GM12878 (cell line): ENCODE results near the gene SMARCD3. TPM values are rescaled to one million over a fixed set of nuclear protein-coding genes. Genes with fewer than 3 reads are reported as not detected.

Experiments used
- ATAC-seq: fragments of 200-7000 bp; cut with Tn5 transposase; 3 replicates; pipeline ENCODE4 v1.9.1; 2020; ENCODE audit warnings: mild to moderate bottlenecking, moderate library complexity
- BruUV-seq: library from RNA; stranded (reverse); fragments of 400-500 nt; replicated peaks from 2 replicates; lab custom pipeline; 2021; lab: Mats Ljungman, UMichigan
- CTCF ChIA-PET: fragments of 300-600 bp; sonication (Branson Sonifier 250); formaldehyde crosslinking; extraction: SDS; loops from one replicate; lab custom pipeline; 2021; ENCODE audit warnings: inconsistent platforms; lab: Yijun Ruan, JAX
- POLR2A ChIA-PET: fragments of 350-600 bp; formaldehyde crosslinking; extraction: SDS; loops from one replicate; lab custom pipeline; 2021; ENCODE audit warnings: inconsistent platforms; lab: Charles Lee
- RAD21 ChIA-PET: fragments of 300-600 bp; sonication (Branson Sonifier 250); formaldehyde crosslinking; loops from one replicate; lab custom pipeline; 2023; ENCODE audit warnings: antibody characterized with exemption; ENCODE audit not compliant: unreplicated experiment; lab: Charles Lee
- SMC1A ChIA-PET: fragments of 300-600 bp; sonication (Branson Sonifier 250); formaldehyde crosslinking; loops from one replicate; lab custom pipeline; 2023; ENCODE audit not compliant: unreplicated experiment, uncharacterized antibody; lab: Charles Lee
- DNase-seq: peaks from one replicate; pipeline ENCODE4 v3.0.0-alpha.2; 2011; ENCODE audit warnings: low read depth, low spot score
- FAIRE-seq: peaks from 3 replicates; lab custom pipeline; 2011; peaks lifted over from hg19 to GRCh38; lab: Jason Lieb, UNC
- H2AFZ ChIP-seq: 2 replicates; pipeline ENCODE4 v1.6.0; 2011; ENCODE audit warnings: low read depth, low read length, control low read depth; ENCODE audit not compliant: control insufficient read depth
- H3K27ac ChIP-seq: 2 replicates; pipeline ENCODE4 v1.5.1; 2011; ENCODE audit warnings: control low read depth; ENCODE audit not compliant: control insufficient read depth, insufficient read depth
- H3K27me3 ChIP-seq, 2 experiments: replicated peaks in 1 of 2; 2 replicates each; pipeline versions ENCODE4 v1.6.0 to v1.6.1; 2011; ENCODE audit warnings: low read length in 1 of 2; ENCODE audit not compliant: control insufficient read depth in 2 of 2, insufficient read depth in 2 of 2
- H3K36me3 ChIP-seq, 2 experiments: 2 replicates each; pipeline ENCODE4 v1.5.1; 2011; ENCODE audit warnings: low read length in 1 of 2; ENCODE audit not compliant: control insufficient read depth in 2 of 2, insufficient read depth in 2 of 2
- H3K4me1 ChIP-seq: 2 replicates; pipeline ENCODE4 v1.6.1; 2011; ENCODE audit warnings: mild to moderate bottlenecking, low read length, moderate library complexity, mixed read lengths; ENCODE audit not compliant: control insufficient read depth, insufficient read depth
- H3K4me2 ChIP-seq: 2 replicates; pipeline ENCODE4 v1.6.0; 2011; ENCODE audit warnings: control low read depth; ENCODE audit not compliant: control insufficient read depth, insufficient read depth
- H3K4me3 ChIP-seq: fragments of 200-600 bp; sonication (generic); 2 replicates; pipeline ENCODE4 v1.5.1; 2016
- H3K79me2 ChIP-seq: 2 replicates; pipeline ENCODE4 v1.6.0; 2011; ENCODE audit warnings: low read length; ENCODE audit not compliant: control insufficient read depth, insufficient read depth
- H3K9ac ChIP-seq: 2 replicates; pipeline ENCODE4 v1.8.0; 2011; ENCODE audit warnings: low read length, control low read depth, mixed read lengths; ENCODE audit not compliant: control insufficient read depth, insufficient read depth
- H3K9me3 ChIP-seq: replicated peaks from 3 replicates; pipeline ENCODE4 v1.5.1; 2011; ENCODE audit warnings: mild to moderate bottlenecking, low read length; ENCODE audit not compliant: control insufficient read depth, insufficient read depth
- H4K20me1 ChIP-seq: 2 replicates; pipeline ENCODE4 v1.6.0; 2011; ENCODE audit not compliant: control insufficient read depth, insufficient read depth
- CBFB ChIP-seq: IDR thresholded peaks from 2 replicates; pipeline ENCODE4 v1.6.1; 2016; ENCODE audit warnings: antibody characterized with exemption, low read depth
- E2F8 ChIP-seq: fragments of 450-650 bp; IDR thresholded peaks from 2 replicates; pipeline ENCODE4 v1.6.1; 2018; ENCODE audit warnings: mild to moderate bottlenecking, low read depth, moderate library complexity; ENCODE audit not compliant: partially characterized antibody
- FOS ChIP-seq: IDR thresholded peaks from 3 replicates; pipeline ENCODE4 v1.6.1; 2011; ENCODE audit warnings: borderline replicate concordance; ENCODE audit not compliant: insufficient read length; ENCODE audit errors: extremely low read depth
- JUNB ChIP-seq: IDR thresholded peaks from 2 replicates; pipeline ENCODE4 v1.6.1; 2016; ENCODE audit warnings: antibody characterized with exemption, mild to moderate bottlenecking
- KDM1A ChIP-seq: fragments of 200-600 bp; sonication (generic); IDR thresholded peaks from 2 replicates; pipeline ENCODE4 v1.6.1; 2016; ENCODE audit warnings: borderline replicate concordance
- MEF2A ChIP-seq: IDR thresholded peaks from 2 replicates; pipeline ENCODE4 v1.6.1; 2011; ENCODE audit warnings: low read depth, mild to moderate bottlenecking, low read length, moderate library complexity; ENCODE audit not compliant: insufficient read depth
- POLR2AphosphoS2 ChIP-seq: IDR thresholded peaks from 2 replicates; pipeline ENCODE4 v1.6.1; 2011; ENCODE audit warnings: low read depth, mild to moderate bottlenecking, low read length, improper control_type of control experiment, moderate library complexity
- RELA ChIP-seq: fragments of 450-650 bp; IDR thresholded peaks from 2 replicates; pipeline ENCODE4 v1.8.0; 2014; ENCODE audit warnings: borderline replicate concordance; ENCODE audit not compliant: partially characterized antibody
- SREBF2 ChIP-seq: IDR thresholded peaks from 2 replicates; pipeline ENCODE4 v1.6.1; 2012; ENCODE audit warnings: mild to moderate bottlenecking, low read length
- YY1 ChIP-seq: IDR thresholded peaks from 2 replicates; pipeline ENCODE4 v1.6.1; 2011; ENCODE audit warnings: low read depth, mild to moderate bottlenecking, low read length
- ZBED1 ChIP-seq: IDR thresholded peaks from 2 replicates; pipeline ENCODE4 v1.6.1; 2016; ENCODE audit warnings: borderline replicate concordance
- WGBS: methylation state at CpG from one replicate; pipeline ENCODE4 v1.1.6; 2016; ENCODE audit warnings: low lambda C conversion rate; ENCODE audit not compliant: insufficient replicate concordance, insufficient coverage; ENCODE audit errors: missing lambda C conversion rate; 5-methylcytosine and 5-hydroxymethylcytosine counted together
- in situ Hi-C: fragments of 300-500 bp; cut with MboI; formaldehyde crosslinking; loops from 9 replicates; pipeline ENCODE4 v1.14.3; 2018; ENCODE audit warnings: mixed read lengths
- intact Hi-C: fragments of 100-400 bp; cut with micrococcal nuclease; formaldehyde crosslinking; loops from one replicate; pipeline ENCODE4 v1.14.2; 2022; ENCODE audit not compliant: unreplicated experiment
- polyA plus RNA-seq, 11 experiments: library from polyadenylated mRNA; depleted of rRNA in 4 of 11; unstranded in 6 of 11; stranded (reverse) in 5 of 11; fragments of >200 nt; fragmentation: Nextera tagmentation in 4 of 11; fragmentation: Illumina TruSeq in 1 of 11; extraction: Ambion mirVana in 4 of 11; extraction: Trizol in 1 of 11; gene quantifications; 1 replicate in 1 of 11; 2 replicates in 10 of 11; pipeline versions ENCODE4 v1.2.1 to v1.2.3, GENCODE V29; 2011 to 2016; ENCODE audit warnings: inconsistent platforms in 2 of 11, missing spikeins in 2 of 11, low read depth in 1 of 11
- total RNA-seq, 4 experiments: library from RNA; depleted of rRNA in 3 of 4; stranded (reverse); fragments of >200 nt in 3 of 4; fragmentation: Illumina TruSeq in 1 of 4; extraction: Trizol in 1 of 4; gene quantifications; 2 replicates each; pipeline versions ENCODE4 v1.2.1 to v1.2.3, GENCODE V29; 2013 to 2021
- TF ChIP-seq, protein P1 (sequence below): fragments of 450-650 bp; IDR thresholded peaks from 2 replicates; pipeline ENCODE4 v1.6.1; 2017; ENCODE audit warnings: borderline replicate concordance
- TF ChIP-seq, protein P2 (sequence below): fragments of 150-350 bp; IDR thresholded peaks from 2 replicates; pipeline ENCODE4 v1.6.1; 2016; ENCODE audit warnings: low read depth, low read length

Gene SMARCD3
- total and polyA plus RNA-seq, 10 of the 15 experiments (the other 5 are each of a cell fraction or from before 2014, with no cell fraction given), result 0.11 to 1.4 (median 0.16) TPM

GRCh38 chr7:151286148-151286547 is 37.7 kb upstream of the SMARCD3 start (continued):
- TF ChIP-seq CBFB (no peak), YY1 (no peak), SREBF2 (no peak), FOS (no peak)

DNA sequence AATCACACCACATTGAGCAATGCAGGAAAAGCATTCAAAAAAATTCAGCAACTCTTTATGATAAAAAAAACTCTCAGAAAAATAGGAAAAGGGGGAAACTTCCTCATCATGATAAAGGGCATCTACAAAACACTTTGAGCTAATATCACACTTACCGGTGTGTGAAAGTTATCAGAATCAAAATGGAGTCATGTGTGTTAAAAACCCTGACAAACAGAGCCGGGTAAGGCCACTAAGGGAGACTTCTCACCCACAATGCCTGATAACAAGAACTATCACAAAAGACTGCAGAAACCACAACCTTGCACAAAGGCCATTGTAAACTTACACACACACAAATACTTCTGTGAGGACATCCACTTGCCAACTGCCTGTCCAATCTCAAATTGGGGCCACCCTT is 34.8 kb upstream of the SMARCD3 start:
- ATAC-seq, result no peak
- Histone ChIP-seq H3K9me3 (no peaks in the 10 kb centered on the region), H2AFZ (no peak overlapping the region), H3K27me3 (peaks cover 0 to 4% of the 10 kb centered on the region in 2 experiments; a peak in 3 of 4 replicates), H3K4me1 (no peaks in the 10 kb centered on the region), H3K27ac (no peak overlapping the region), H3K4me2 (no peak overlapping the region), H3K4me3 (no peak overlapping the region), H3K79me2 (no peaks in the 10 kb centered on the region), H4K20me1 (no peaks in the 10 kb centered on the region), H3K9ac (no peak overlapping the region), H3K36me3 (no peaks in the 10 kb centered on the region)
- in situ Hi-C loops (no loop called here), intact Hi-C loops (no loop called here)
- ChIA-PET POLR2A (no interaction called here), SMC1A (no interaction called here), CTCF (interaction anchor here (1.9 kb wide), 1 partner anchor 476 kb away, joined by 4 read pairs; no protein-coding TSS in a partner anchor), RAD21 (no interaction called here)
- FAIRE-seq, result no peak
- no peak for DNase-seq
- no peak for TF ChIP-seq RELA
- no peak for TF ChIP-seq ZBED1
- TF ChIP-seq KDM1A, result no peak
- no peak for TF ChIP-seq E2F8
- TF ChIP-seq JUNB, result no peak
- TF ChIP-seq MEF2A, result no peak
- TF ChIP-seq, protein P1, sequence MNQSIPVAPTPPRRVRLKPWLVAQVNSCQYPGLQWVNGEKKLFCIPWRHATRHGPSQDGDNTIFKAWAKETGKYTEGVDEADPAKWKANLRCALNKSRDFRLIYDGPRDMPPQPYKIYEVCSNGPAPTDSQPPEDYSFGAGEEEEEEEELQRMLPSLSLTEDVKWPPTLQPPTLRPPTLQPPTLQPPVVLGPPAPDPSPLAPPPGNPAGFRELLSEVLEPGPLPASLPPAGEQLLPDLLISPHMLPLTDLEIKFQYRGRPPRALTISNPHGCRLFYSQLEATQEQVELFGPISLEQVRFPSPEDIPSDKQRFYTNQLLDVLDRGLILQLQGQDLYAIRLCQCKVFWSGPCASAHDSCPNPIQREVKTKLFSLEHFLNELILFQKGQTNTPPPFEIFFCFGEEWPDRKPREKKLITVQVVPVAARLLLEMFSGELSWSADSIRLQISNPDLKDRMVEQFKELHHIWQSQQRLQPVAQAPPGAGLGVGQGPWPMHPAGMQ, result no peak
- TF ChIP-seq POLR2AphosphoS2, result no peak
- TF ChIP-seq, protein P2, sequence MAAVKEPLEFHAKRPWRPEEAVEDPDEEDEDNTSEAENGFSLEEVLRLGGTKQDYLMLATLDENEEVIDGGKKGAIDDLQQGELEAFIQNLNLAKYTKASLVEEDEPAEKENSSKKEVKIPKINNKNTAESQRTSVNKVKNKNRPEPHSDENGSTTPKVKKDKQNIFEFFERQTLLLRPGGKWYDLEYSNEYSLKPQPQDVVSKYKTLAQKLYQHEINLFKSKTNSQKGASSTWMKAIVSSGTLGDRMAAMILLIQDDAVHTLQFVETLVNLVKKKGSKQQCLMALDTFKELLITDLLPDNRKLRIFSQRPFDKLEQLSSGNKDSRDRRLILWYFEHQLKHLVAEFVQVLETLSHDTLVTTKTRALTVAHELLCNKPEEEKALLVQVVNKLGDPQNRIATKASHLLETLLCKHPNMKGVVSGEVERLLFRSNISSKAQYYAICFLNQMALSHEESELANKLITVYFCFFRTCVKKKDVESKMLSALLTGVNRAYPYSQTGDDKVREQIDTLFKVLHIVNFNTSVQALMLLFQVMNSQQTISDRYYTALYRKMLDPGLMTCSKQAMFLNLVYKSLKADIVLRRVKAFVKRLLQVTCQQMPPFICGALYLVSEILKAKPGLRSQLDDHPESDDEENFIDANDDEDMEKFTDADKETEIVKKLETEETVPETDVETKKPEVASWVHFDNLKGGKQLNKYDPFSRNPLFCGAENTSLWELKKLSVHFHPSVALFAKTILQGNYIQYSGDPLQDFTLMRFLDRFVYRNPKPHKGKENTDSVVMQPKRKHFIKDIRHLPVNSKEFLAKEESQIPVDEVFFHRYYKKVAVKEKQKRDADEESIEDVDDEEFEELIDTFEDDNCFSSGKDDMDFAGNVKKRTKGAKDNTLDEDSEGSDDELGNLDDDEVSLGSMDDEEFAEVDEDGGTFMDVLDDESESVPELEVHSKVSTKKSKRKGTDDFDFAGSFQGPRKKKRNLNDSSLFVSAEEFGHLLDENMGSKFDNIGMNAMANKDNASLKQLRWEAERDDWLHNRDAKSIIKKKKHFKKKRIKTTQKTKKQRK, result no peak
- BruUV-seq, result no TSS peak
- 90% methylated on average over 2 of the region's 2 CpGs for WGBS
